Thyroid gland (tissue), 4 donors: Measurements from ENCODE around the gene ADSS1. TPM values are rescaled to one million over a fixed set of nuclear protein-coding genes. Genes with fewer than 3 reads are reported as not detected.
A peak's percentile ranks its signal among the peaks of the same experiment; 100 is the strongest.

Experiments
- DNase-seq, 2 donors: peaks; one replicate each; pipeline ENCODE4 v3.0.0-alpha.2; 2019
- H3K27ac ChIP-seq, 3 donors: fragments of 200-600 bp; sonication (generic); 1 replicate in 2 of 3; 2 replicates in 1 of 3; pipeline ENCODE4 v1.5.1; 2016 to 2019; ENCODE audit warnings: mild to moderate bottlenecking in 1 of 3, moderate library complexity in 1 of 3
- H3K27me3 ChIP-seq: fragments of 200-600 bp; sonication (generic); one replicate; pipeline ENCODE4 v1.5.1; 2019
- H3K36me3 ChIP-seq, 2 donors: fragments of 200-600 bp; sonication (generic); one replicate each; pipeline ENCODE4 v1.5.1; 2016 to 2019
- H3K4me1 ChIP-seq, 2 donors: fragments of 200-600 bp; sonication (generic); one replicate each; pipeline ENCODE4 v1.5.1; 2017 to 2019
- H3K4me3 ChIP-seq, 3 donors: fragments of 200-600 bp; sonication (generic); replicated peaks in 1 of 3; 1 replicate in 2 of 3; 2 replicates in 1 of 3; pipeline ENCODE4 v1.5.1; 2016; ENCODE audit warnings: mild to moderate bottlenecking in 1 of 3
- H3K9me3 ChIP-seq: fragments of 200-600 bp; sonication (generic); one replicate; pipeline ENCODE4 v1.5.1; 2017
- CTCF ChIP-seq, 6 experiments: fragments of 200-600 bp in 3 of 6; fragments of 450-650 bp in 3 of 6; sonication (generic) in 3 of 6; IDR thresholded peaks; one replicate each; pipeline ENCODE4 v1.5.1; 2016 to 2019; ENCODE audit warnings: antibody characterized with exemption in 6 of 6, mild to moderate bottlenecking in 2 of 6, inconsistent platforms in 1 of 6, moderate library complexity in 1 of 6
- POLR2A ChIP-seq, 2 donors: fragments of 450-650 bp; IDR thresholded peaks; one replicate each; pipeline ENCODE4 v1.6.1; 2017; ENCODE audit warnings: antibody characterized with exemption in 2 of 2, mild to moderate bottlenecking in 2 of 2, moderate library complexity in 1 of 2
- WGBS, 2 donors: methylation state at CpG; one replicate each; pipeline ENCODE4 v1.1.5; 2017; 5-methylcytosine and 5-hydroxymethylcytosine counted together
- intact Hi-C: fragments of 100-400 bp; cut with DNase I; formaldehyde crosslinking; loops from one replicate; pipeline ENCODE4 v1.15.1; 2023
- total RNA-seq, 4 donors: library from RNA; depleted of rRNA; stranded (reverse); fragments of >200 nt; gene quantifications; one replicate each; pipeline ENCODE4 v1.2.3, GENCODE V29; 2016

The ADSS1 gene
- total RNA-seq, 4 donors from 2014 or later, result 13.6 to 26.2 (median 18.9) TPM

- no peaks in the 10 kb centered on the region for H3K27me3 ChIP-seq
- DNase-seq, result peak in 1 of 2 donors; percentile 68
- peaks cover 0 to 15% of the 10 kb centered on the region in 2 donors for H3K36me3 ChIP-seq
- TF ChIP-seq CTCF (IDR thresholded peaks at IDR 0.05) (peak in 2 of 6 experiments; percentile 9 to 15), POLR2A (IDR thresholded peaks at IDR 0.05) (no peak)
- no peaks in the 10 kb centered on the region for H3K9me3 ChIP-seq
- WGBS, 2 donors, result 38 to 51% methylated on average over 7 to 10 of the region's 14 CpGs
- intact Hi-C loops, result no loop called here
- no peak overlapping the region for H3K4me3 ChIP-seq
- peaks cover 26 to 50% of the 10 kb centered on the region in 2 donors for H3K4me1 ChIP-seq
- H3K27ac ChIP-seq, result peak overlapping the region in 2 of 3 donors; percentile 82 to 99
Measured at GRCh38 chr14:104786091-104786586, 62.1 kb downstream of the ADSS1 start.

GRCh38 chr14:104786726-104787675, 63.0 kb downstream of the ADSS1 start:
- no peak overlapping the region for H3K4me3 ChIP-seq
- no peaks in the 10 kb centered on the region for H3K27me3 ChIP-seq
- peak overlapping the region in 1 of 3 donors; percentile 99 for H3K27ac ChIP-seq
- intact Hi-C loops, result no loop called here
- peak in 1 of 2 donors; percentile 7 for DNase-seq
- TF ChIP-seq POLR2A (IDR thresholded peaks at IDR 0.05) (no peak), CTCF (IDR thresholded peaks at IDR 0.05) (no peak)
- no peaks in the 10 kb centered on the region for H3K9me3 ChIP-seq
- WGBS, 2 donors, result 57 to 86% methylated on average over 9 to 19 of the region's 30 CpGs
- H3K4me1 ChIP-seq, result peaks cover 28 to 55% of the 10 kb centered on the region in 2 donors
- H3K36me3 ChIP-seq, result peaks cover 0 to 19% of the 10 kb centered on the region in 2 donors

GRCh38 chr14:104787736-104788135, 63.7 kb downstream of the ADSS1 start:
- intact Hi-C loops, result no loop called here
- 84 to 87% methylated on average over 4 to 7 of the region's 7 CpGs for WGBS, 2 donors
- no peak overlapping the region for H3K27ac ChIP-seq

GRCh38 chr14:104788161-104788818, 64.3 kb downstream of the ADSS1 start:
- H3K36me3 ChIP-seq, result peaks cover 0 to 19% of the 10 kb centered on the region in 2 donors
- intact Hi-C loops, result no loop called here

More at GRCh38 chr14:104787736-104788135, 63.7 kb downstream of the ADSS1 start:
- H3K4me1 ChIP-seq, result peaks cover 36 to 62% of the 10 kb centered on the region in 2 donors
- no peaks in the 10 kb centered on the region for H3K9me3 ChIP-seq
- H3K4me3 ChIP-seq, result no peak overlapping the region
- no peak for DNase-seq
- H3K36me3 ChIP-seq, result peaks cover 0 to 19% of the 10 kb centered on the region in 2 donors
- TF ChIP-seq CTCF (IDR thresholded peaks at IDR 0.05), result no peak
- no peak for TF ChIP-seq POLR2A (IDR thresholded peaks at IDR 0.05)
- no peaks in the 10 kb centered on the region for H3K27me3 ChIP-seq

More at GRCh38 chr14:104788161-104788818, 64.3 kb downstream of the ADSS1 start:
- Histone ChIP-seq H3K9me3 (no peaks in the 10 kb centered on the region), H3K4me1 (peaks cover 41 to 68% of the 10 kb centered on the region in 2 donors), H3K27ac (no peak overlapping the region), H3K27me3 (no peaks in the 10 kb centered on the region), H3K4me3 (no peak overlapping the region)
- 74 to 100% methylated on average over 3 to 10 of the region's 14 CpGs for WGBS, 2 donors
- no peak for TF ChIP-seq CTCF (IDR thresholded peaks at IDR 0.05)
- no peak for TF ChIP-seq POLR2A (IDR thresholded peaks at IDR 0.05)
- no peak for DNase-seq
